NCI-H187 (cell line): ENCODE data around the gene MAEA.

Source experiments
- DNase-seq, 2 experiments: peaks; one replicate each; lab custom pipeline; 2025; lab: John Stamatoyannopoulos, UW

MAEA gene

GRCh38 chr4:1300466-1301455 is 11.1 kb downstream of the MAEA start:
- no peak for DNase-seq

- DNase-seq: no peak
Measured at GRCh38 chr4:1302159-1302558, 12.5 kb downstream of the MAEA start.

GRCh38 chr4:1305261-1305711 is 15.6 kb downstream of the MAEA start:
- DNase-seq: no peak

- no peak for DNase-seq
Measured at GRCh38 chr4:1305781-1306455, 16.2 kb downstream of the MAEA start.

- no peak for DNase-seq
Measured at GRCh38 chr4:1307951-1308735, 18.5 kb downstream of the MAEA start.

- DNase-seq: no peak
Measured at GRCh38 chr4:1309261-1310010, 19.7 kb downstream of the MAEA start.

- no peak for DNase-seq
Measured at GRCh38 chr4:1310031-1310795, 20.5 kb downstream of the MAEA start.

- no peak for DNase-seq
Measured at GRCh38 chr4:1310796-1311631, 21.3 kb downstream of the MAEA start.

GRCh38 chr4:1312821-1313640 is 23.3 kb downstream of the MAEA start:
- no peak for DNase-seq

- DNase-seq: no peak
Measured at GRCh38 chr4:1315306-1315705, 25.6 kb downstream of the MAEA start.

- DNase-seq: no peak
Measured at GRCh38 chr4:1315836-1316536, 26.3 kb downstream of the MAEA start.

GRCh38 chr4:1316537-1317168 is 27.0 kb downstream of the MAEA start:
- no peak for DNase-seq

- DNase-seq: no peak
Measured at GRCh38 chr4:1317177-1318045, 27.7 kb downstream of the MAEA start.

- DNase-seq: no peak
Measured at GRCh38 chr4:1318046-1318375, 28.3 kb downstream of the MAEA start.

- DNase-seq: no peak
Measured at GRCh38 chr4:1318488-1319213, 29.0 kb downstream of the MAEA start.

- no peak for DNase-seq
Measured at GRCh38 chr4:1321486-1321885, 31.8 kb downstream of the MAEA start.
